ENCODE measurements around the gene MSI2. TPM values are rescaled to one million over a fixed set of nuclear protein-coding genes. Genes with fewer than 3 reads are reported as not detected.

Gene MSI2
- total RNA-seq, 3 donors from 2014 or later, result 40.6 to 56.2 (median 54.3) TPM

DNA sequence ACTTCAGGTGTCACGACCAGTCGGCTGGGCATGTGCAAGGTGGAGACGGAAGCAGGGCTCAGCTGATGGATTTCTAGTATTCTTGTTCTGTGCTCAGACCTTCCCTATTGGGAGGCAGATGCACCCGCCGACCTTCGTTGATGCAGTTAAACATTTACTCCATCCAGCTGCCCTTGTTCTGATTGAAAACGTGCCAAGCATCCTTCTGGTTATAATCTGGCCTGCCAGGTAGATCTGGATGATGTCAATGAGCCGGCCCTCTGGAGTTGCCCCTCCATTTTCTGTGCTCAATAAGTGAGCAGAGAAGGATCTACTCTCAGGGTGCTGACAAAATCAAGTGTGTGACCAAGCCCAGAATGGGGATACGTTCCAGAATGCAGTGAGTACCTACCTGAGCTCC is 450.4 kb downstream of the MSI2 start:
- ATAC-seq (no peak), DNase-seq (no peak)
- Mint-ChIP-seq H3K9me3 (no peaks in the 10 kb centered on the region), H3K4me1 (ENCODE audit: low read depth) (no peaks in the 10 kb centered on the region), H3K36me3 (ENCODE audit: insufficient read depth) (no peaks in the 10 kb centered on the region), H3K27me3 (ENCODE audit: low read depth) (no peaks in the 10 kb centered on the region), H3K4me3 (no peak overlapping the region)

DNA sequence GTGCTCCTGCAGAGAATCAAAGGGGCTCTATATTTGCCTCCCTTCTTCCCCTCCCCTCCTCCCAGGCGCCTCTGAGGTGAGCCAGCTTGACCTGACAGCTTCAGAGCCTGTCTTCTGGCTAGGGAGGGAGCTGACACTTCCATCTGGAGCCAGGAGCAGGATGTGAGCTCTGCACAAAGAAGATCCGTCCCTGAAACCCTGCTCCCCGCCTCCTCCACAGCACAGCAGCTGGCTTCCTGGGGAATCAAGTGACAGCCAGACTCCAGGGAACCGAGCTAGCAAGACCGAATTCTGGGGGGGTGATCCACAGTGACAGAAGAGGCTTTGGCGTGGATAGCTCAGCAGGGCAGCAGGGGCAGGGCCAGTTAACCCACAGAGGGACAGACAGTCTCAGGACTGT is 451.6 kb downstream of the MSI2 start:
- ATAC-seq (no peak), DNase-seq (no peak)
- H3K36me3 Mint-ChIP-seq (ENCODE audit: insufficient read depth), result no peaks in the 10 kb centered on the region
- no peaks in the 10 kb centered on the region for H3K9me3 Mint-ChIP-seq
- no peak overlapping the region for H3K4me3 Mint-ChIP-seq
- no peaks in the 10 kb centered on the region for H3K27me3 Mint-ChIP-seq (ENCODE audit: low read depth)
- no peaks in the 10 kb centered on the region for H3K4me1 Mint-ChIP-seq (ENCODE audit: low read depth)

DNA sequence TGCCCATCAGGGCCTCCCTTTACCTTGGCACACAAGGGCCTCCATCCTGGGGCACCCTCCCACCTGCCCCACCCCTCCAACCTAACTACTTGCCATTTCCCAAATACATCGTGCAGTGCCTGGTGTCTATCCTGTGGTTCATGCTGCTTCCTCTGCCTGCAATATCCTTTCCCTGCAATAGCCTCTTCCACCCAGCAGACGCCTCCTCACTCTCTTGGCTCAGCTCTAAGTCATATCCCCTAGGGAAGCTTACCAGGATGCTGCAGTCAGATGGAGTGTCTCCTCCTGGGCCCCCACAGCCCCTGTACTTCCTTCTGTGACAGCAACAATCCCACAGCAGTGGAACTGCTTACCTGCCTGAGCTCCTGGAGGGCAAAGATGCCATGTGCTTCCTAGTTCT is 452.1 kb downstream of the MSI2 start:
- no peak for ATAC-seq
- no peaks in the 10 kb centered on the region for H3K36me3 Mint-ChIP-seq (ENCODE audit: insufficient read depth)

DNA sequence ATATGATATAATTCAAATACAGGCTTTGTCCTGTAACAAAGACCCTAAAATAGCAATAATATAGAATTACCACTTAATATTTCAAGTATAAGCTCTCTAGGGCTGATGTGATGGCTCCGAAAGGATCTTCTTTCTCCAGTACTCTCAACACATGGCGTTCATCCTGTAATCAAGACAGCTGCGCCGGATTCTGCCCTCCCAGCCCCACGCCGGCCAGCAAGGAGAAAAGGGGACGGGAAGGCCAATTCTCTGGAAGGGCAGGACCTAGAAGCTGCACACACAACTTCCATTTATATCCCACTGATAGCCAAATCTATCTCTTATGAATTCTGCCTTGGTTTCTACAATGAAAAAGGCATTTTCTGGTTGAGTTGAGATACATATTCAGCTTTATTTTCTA is 456.8 kb downstream of the MSI2 start:
- ATAC-seq (no peak), DNase-seq (no peak)
- no peaks in the 10 kb centered on the region for H3K4me1 Mint-ChIP-seq (ENCODE audit: low read depth)
- no peak overlapping the region for H3K4me3 Mint-ChIP-seq
- H3K9me3 Mint-ChIP-seq, result no peaks in the 10 kb centered on the region
- peaks cover 27% of the 10 kb centered on the region for H3K27me3 Mint-ChIP-seq (ENCODE audit: low read depth)
- H3K36me3 Mint-ChIP-seq (ENCODE audit: insufficient read depth), result no peaks in the 10 kb centered on the region

More for the DNA sequence above, 452.1 kb downstream of the MSI2 start:
- Mint-ChIP-seq H3K9me3 (no peaks in the 10 kb centered on the region), H3K4me1 (ENCODE audit: low read depth) (no peaks in the 10 kb centered on the region), H3K4me3 (no peak overlapping the region), H3K27me3 (ENCODE audit: low read depth) (peaks cover 5% of the 10 kb centered on the region)
- no peak for DNase-seq

DNA sequence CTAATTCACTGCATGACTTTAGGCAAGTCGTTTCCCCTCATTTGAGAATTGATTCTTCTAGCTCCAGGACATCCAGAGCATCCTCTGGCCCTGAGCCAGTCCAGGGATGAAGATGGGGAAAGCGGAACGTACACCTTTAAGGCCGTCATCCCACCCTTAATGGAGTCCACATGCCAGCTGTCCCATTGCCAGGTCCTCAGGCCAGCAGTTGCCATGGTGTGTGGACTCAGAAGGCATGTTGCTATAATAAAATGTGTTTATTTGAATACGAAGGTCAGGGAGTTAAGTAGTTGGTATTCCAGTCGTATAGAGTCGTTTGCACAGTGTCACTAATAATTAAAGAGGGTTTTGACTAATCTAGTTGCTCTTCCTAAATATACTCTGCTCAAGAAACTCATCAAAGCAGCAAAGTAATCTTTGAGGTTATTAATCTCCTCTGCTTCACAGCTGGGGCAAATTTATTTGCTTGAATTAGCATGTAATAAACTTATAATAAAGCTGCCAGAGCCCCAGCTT is 458.4 kb downstream of the MSI2 start:
- Mint-ChIP-seq H3K9me3 (no peaks in the 10 kb centered on the region), H3K36me3 (ENCODE audit: insufficient read depth) (no peaks in the 10 kb centered on the region), H3K4me3 (no peak overlapping the region), H3K27me3 (ENCODE audit: low read depth) (peaks cover 27% of the 10 kb centered on the region), H3K4me1 (ENCODE audit: low read depth) (no peaks in the 10 kb centered on the region)
- DNase-seq, result no peak
- ATAC-seq, result no peak

DNA sequence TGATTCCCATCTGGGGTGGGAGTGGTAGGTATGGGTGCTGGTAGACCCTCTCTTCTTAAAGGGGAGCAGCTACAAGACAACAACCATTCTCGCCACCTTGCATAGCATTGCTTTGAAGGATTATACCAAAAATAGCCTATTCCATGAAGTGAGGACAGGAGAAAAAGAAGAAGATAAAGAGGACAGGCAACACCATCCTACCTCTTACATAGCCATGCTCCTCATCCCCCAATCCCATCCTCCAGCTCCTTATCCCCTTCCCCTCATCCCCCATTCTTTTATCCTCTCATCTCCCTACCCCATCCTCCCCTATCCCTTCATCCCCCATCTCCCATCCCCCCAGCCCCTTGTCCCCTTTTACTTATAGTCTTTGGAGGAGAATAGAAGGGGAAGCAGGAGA is 459.7 kb downstream of the MSI2 start:
- Mint-ChIP-seq H3K4me3 (no peak overlapping the region), H3K27me3 (ENCODE audit: low read depth) (peaks cover 27% of the 10 kb centered on the region)

DNA sequence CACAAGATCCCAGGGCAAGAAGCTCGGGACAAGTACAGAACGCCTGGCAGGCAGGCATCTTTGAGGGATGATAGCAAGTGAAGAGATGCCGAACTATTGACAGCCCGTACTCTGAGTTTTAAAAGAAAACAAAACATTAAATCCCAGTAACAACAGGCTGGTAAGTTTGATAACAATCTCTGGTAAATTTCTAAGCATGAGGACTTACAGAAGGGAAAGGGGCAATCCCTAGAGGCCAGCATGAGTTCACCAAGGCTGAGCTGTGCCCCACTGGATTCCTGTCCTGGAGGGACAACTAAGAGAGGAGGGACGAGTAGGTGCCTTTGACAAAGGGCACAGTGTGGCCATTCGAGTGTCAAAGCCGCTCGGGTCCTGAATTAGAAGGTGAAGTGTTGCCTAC is 462.6 kb downstream of the MSI2 start:
- Mint-ChIP-seq H3K36me3 (ENCODE audit: insufficient read depth) (no peaks in the 10 kb centered on the region), H3K9me3 (no peaks in the 10 kb centered on the region)

More for the DNA sequence above, 459.7 kb downstream of the MSI2 start:
- no peaks in the 10 kb centered on the region for H3K36me3 Mint-ChIP-seq (ENCODE audit: insufficient read depth)
- no peaks in the 10 kb centered on the region for H3K4me1 Mint-ChIP-seq (ENCODE audit: low read depth)
- H3K9me3 Mint-ChIP-seq, result no peaks in the 10 kb centered on the region
- ATAC-seq, result no peak
- no peak for DNase-seq

DNA sequence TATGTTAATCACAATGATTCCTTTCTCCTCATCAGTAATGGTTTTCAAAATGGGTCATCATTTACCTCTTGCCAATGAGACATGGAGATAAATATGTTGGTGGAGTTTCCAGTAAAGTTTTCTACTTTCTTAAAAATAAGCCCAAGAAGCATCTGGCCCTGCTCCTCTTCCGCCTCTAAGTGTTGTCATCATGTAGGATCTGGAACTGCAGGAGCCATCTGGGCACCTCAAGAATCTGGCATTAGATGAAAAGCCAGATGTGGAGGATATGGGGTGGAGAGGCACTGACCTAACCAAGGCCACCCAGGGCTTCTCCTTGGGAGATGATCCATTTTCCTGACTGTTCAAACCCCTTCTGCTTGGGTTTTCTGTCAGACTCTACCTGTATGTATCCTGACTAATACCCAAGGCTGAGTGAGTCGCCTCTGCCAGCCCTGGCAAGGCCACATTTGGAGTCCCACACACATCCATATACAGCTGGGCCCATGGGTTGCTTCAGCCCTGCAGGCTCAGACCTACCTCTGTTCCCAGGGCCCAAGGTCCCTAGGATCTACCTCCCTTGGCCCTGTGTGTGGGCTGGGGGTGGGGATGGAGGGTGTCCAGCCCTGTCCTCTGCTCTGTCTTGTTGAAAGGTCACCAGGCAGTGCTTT is 464.2 kb downstream of the MSI2 start:
- H3K4me3 Mint-ChIP-seq, result no peak overlapping the region
- H3K36me3 Mint-ChIP-seq (ENCODE audit: insufficient read depth), result no peaks in the 10 kb centered on the region
- H3K9me3 Mint-ChIP-seq, result no peaks in the 10 kb centered on the region
- ATAC-seq (no peak), DNase-seq (no peak)
- peaks cover 16% of the 10 kb centered on the region for H3K27me3 Mint-ChIP-seq (ENCODE audit: low read depth)
- H3K4me1 Mint-ChIP-seq (ENCODE audit: low read depth), result no peaks in the 10 kb centered on the region

More for the DNA sequence above, 462.6 kb downstream of the MSI2 start:
- no peak for ATAC-seq
- Mint-ChIP-seq H3K27me3 (ENCODE audit: low read depth) (peaks cover 19% of the 10 kb centered on the region), H3K4me3 (no peak overlapping the region), H3K4me1 (ENCODE audit: low read depth) (no peaks in the 10 kb centered on the region)
- no peak for DNase-seq

DNA sequence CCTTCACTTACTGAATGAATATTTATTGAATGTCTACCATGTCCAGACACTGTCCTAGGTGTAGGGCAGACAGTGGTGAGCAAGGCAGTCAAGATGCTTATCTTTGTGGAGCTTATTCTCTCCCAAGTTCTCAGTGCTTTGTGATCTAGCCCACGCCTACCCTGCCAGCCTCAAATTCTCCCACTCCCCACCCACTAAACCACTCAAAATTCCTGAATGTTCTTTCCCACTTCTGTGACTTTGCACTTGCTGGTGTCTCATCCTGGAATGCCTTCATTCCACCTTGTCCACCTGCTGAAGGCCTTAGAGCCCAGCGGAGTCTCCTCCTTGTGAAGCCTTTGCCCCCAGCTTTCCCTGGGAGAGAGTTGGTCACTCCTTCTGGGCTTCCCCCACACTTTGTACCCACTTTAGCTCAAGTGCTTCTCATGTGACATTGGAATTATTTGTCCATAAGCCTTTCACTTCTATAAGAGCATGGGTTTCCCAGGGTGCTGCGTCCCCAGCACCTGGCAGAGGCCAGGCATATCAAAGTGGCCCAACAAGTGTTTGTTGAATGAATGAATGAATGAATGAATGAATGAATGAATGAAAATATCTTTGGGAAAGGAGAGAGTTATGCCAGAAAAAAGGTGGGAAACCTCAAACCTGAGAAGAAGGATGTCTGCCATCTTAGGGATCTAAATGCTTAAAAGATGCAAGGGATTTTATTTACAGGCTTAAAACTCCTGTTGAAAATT is 465.8 kb downstream of the MSI2 start:
- H3K9me3 Mint-ChIP-seq, result no peaks in the 10 kb centered on the region
- no peaks in the 10 kb centered on the region for H3K4me1 Mint-ChIP-seq (ENCODE audit: low read depth)
- H3K36me3 Mint-ChIP-seq (ENCODE audit: insufficient read depth), result no peaks in the 10 kb centered on the region
- DNase-seq (no peak), ATAC-seq (no peak)
- H3K4me3 Mint-ChIP-seq, result no peak overlapping the region
- peaks cover 11% of the 10 kb centered on the region for H3K27me3 Mint-ChIP-seq (ENCODE audit: low read depth)

DNA sequence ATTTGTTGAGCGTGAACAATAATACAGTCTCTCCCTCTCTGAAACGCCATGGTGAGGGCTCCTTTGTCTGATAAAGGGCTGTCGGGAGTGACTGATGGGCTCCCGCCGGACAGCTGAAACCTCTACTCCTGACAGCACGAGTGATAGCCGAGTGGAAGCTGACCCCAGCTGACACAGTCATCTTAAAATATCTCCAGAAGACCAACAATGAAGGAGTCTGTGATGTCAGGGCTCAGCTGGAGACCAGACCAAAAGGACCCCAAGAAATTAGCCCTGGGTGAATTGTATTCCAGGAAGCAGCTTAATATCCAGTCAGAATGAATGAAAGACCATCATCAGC is 466.4 kb downstream of the MSI2 start:
- H3K4me1 Mint-ChIP-seq (ENCODE audit: low read depth), result no peaks in the 10 kb centered on the region
- no peak overlapping the region for H3K4me3 Mint-ChIP-seq
- peaks cover 6% of the 10 kb centered on the region for H3K27me3 Mint-ChIP-seq (ENCODE audit: low read depth)
- no peak for DNase-seq
- H3K36me3 Mint-ChIP-seq (ENCODE audit: insufficient read depth), result no peaks in the 10 kb centered on the region
- H3K9me3 Mint-ChIP-seq, result no peaks in the 10 kb centered on the region
- no peak for ATAC-seq

DNA sequence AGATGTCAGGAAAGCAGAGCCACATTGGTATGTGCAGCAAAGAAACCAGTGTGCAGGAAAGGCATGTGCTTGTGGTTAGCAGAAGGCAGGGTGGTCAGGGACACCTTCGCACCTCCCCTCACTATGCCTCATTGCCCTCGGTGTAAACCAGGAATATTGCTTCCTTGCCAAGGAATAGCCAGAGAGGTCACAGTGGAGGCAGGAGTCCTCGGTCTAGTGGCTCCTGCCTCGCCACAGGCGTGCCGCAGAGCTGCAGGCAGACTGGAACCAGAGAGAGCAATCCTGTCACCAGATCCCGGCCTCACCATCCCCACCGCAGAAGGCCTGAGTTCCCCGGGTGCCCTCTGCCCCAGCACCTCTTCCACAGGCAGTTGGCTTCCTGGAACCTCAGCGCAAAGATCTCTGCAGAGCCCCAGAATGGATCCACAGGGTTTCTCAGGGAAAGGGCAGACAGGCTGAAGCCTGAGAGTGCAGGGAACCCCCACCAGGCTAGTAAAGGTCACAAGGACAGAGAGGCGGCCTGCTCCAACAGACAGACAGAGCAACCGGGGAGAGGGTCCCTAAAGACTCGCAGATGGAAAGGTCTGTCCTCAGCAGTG is 467.2 kb downstream of the MSI2 start:
- H3K36me3 Mint-ChIP-seq (ENCODE audit: insufficient read depth), result no peaks in the 10 kb centered on the region
- DNase-seq (no peak), ATAC-seq (no peak)
- peaks cover 5% of the 10 kb centered on the region for H3K27me3 Mint-ChIP-seq (ENCODE audit: low read depth)
- no peaks in the 10 kb centered on the region for H3K4me1 Mint-ChIP-seq (ENCODE audit: low read depth)
- no peak overlapping the region for H3K4me3 Mint-ChIP-seq
- no peaks in the 10 kb centered on the region for H3K9me3 Mint-ChIP-seq

DNA sequence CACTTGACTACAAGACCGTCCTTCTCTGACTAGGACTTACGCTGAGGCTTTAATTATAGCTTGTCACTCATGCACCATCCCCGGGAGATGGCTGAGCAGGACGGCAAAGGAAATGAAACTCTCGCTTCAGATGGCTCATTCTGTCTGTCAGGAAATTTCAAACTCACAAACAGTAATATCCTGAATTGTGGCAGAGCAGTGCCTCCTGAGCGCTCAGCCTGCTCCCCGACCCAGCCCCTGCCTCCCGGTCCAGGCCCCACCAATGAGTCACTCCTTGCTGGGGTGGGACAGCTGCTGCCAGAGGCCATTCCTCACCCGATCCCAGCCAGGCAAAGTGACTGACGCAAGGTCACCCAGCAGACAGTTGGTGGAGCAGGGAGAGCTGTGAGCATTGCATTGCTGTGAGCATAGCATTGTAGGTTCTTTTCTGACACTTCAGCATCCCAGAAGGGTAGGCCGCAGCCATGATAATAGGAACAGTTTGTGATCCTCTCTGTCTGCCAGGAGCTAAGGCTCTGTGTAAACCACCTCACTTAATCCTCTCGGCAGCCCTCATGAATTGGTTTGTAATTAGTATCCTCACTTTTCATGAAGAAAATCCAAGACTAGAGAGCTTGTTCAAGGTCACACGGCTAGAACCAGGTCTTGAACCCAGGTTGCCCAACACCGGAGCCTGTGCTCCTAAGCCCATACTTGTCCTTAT is 467.9 kb downstream of the MSI2 start:
- Mint-ChIP-seq H3K36me3 (ENCODE audit: insufficient read depth) (no peaks in the 10 kb centered on the region), H3K4me1 (ENCODE audit: low read depth) (no peaks in the 10 kb centered on the region), H3K9me3 (no peaks in the 10 kb centered on the region), H3K4me3 (no peak overlapping the region), H3K27me3 (ENCODE audit: low read depth) (peaks cover 5% of the 10 kb centered on the region)
- ATAC-seq (no peak), DNase-seq (no peak)

DNA sequence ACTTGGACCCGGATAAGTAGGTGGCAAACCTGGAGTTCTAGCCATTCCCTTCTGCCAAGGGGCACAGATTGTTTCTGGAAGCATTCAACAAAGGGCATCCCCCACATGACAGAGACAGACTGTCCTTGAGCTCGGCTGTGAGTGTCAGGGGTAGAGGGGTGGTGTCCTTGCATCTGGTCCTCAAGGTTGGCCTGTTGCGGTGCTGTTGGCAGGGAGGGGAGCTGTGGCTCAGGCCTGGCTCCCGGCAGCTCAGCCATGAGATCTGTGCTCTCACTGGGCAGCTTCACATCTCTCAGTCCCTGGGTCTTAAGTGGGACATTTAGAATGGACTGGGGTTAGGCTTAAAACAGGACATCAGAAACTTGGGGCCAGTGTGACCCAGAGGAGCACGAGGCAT is 468.4 kb downstream of the MSI2 start:
- DNase-seq (no peak), ATAC-seq (no peak)
- Mint-ChIP-seq H3K27me3 (ENCODE audit: low read depth) (peaks cover 5% of the 10 kb centered on the region), H3K9me3 (no peaks in the 10 kb centered on the region), H3K4me1 (ENCODE audit: low read depth) (no peaks in the 10 kb centered on the region), H3K36me3 (ENCODE audit: insufficient read depth) (no peaks in the 10 kb centered on the region), H3K4me3 (no peak overlapping the region)

DNA sequence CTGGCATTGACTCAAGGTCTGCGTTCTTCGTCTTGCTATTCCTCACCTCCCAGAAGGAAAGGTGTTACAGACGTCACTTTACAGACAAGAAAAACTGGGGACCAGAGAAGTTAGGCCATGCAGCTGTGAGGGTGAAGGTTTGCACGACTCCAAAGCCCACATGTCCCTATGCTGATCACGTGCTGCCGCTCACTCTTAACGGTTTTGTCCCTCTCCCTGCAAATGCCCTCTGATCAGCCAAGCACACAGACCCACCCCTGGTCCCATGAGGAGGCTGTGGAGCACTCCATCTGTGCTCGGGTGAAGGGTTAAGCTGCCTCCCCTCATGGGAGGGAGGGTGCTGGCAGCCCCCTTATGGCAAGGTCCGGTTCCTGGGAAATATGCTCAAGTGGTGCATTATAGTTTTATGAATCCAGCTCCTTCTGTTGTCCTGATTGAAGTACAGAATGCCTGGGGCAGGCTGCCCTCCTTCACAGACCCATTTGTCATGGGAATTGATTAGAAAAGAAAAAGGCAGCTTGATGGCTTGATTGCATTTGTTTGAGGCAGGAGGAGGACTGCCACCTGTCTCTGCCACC is 470.0 kb downstream of the MSI2 start:
- peaks cover 5% of the 10 kb centered on the region for H3K27me3 Mint-ChIP-seq (ENCODE audit: low read depth)
- peaks cover 4% of the 10 kb centered on the region for H3K4me1 Mint-ChIP-seq (ENCODE audit: low read depth)
- H3K36me3 Mint-ChIP-seq (ENCODE audit: insufficient read depth), result no peaks in the 10 kb centered on the region
- H3K4me3 Mint-ChIP-seq, result no peak overlapping the region
- no peak for DNase-seq
- no peak for ATAC-seq
- no peaks in the 10 kb centered on the region for H3K9me3 Mint-ChIP-seq

All from activated T-cell treated with anti-CD3 and anti-CD28 coated beads, Interleukin-2, amount 50 U/mL, for 4 hours (primary cell).